Ishikawa (cell line): ENCODE data around the gene ULK4.

Experiments
- CEBPB ChIP-seq: IDR thresholded peaks from 2 replicates; pipeline ENCODE4 v1.6.1; 2012
- CREB1 ChIP-seq: IDR thresholded peaks from 2 replicates; pipeline ENCODE4 v1.6.1; 2012; ENCODE audit warnings: low read depth
- FOXM1 ChIP-seq: IDR thresholded peaks from 2 replicates; pipeline ENCODE4 v1.6.1; 2012; ENCODE audit warnings: low read depth, borderline replicate concordance
- RAD21 ChIP-seq: IDR thresholded peaks from 2 replicates; pipeline ENCODE4 v1.6.1; 2012; ENCODE audit warnings: low read depth
- USF1 ChIP-seq: IDR thresholded peaks from 2 replicates; pipeline ENCODE4 v1.6.1; 2012
- YY1 ChIP-seq: IDR thresholded peaks from 2 replicates; pipeline ENCODE4 v1.6.1; 2012; ENCODE audit warnings: low read depth
- ZBTB7A ChIP-seq: IDR thresholded peaks from 2 replicates; pipeline ENCODE4 v1.6.1; 2012; ENCODE audit warnings: low read depth
- TF ChIP-seq, protein P1 (sequence below): IDR thresholded peaks from 2 replicates; pipeline ENCODE4 v1.6.1; 2012

GRCh38 chr3:41462103-41462691 lies 499.7 kb downstream of the ULK4 start:
- TF ChIP-seq USF1: no peak
- TF ChIP-seq RAD21: no peak
- TF ChIP-seq, protein P1, sequence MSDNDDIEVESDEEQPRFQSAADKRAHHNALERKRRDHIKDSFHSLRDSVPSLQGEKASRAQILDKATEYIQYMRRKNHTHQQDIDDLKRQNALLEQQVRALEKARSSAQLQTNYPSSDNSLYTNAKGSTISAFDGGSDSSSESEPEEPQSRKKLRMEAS: no peak
- no peak for TF ChIP-seq CREB1
- TF ChIP-seq YY1: no peak
- TF ChIP-seq CEBPB: no peak
- no peak for TF ChIP-seq FOXM1
- no peak for TF ChIP-seq ZBTB7A
